Activated CD4-positive, alpha-beta memory T cell treated with anti-CD3 and anti-CD28 coated beads for 36 hours (primary cell): Measurements from ENCODE around the gene RASL10B. TPM values are rescaled to one million over a fixed set of nuclear protein-coding genes. Genes with fewer than 3 reads are reported as not detected.

Experiments
- CTCF ChIA-PET: fragments of 350-600 bp; sonication (Branson Sonifier 250); formaldehyde crosslinking; loops from one replicate; lab custom pipeline; 2021; ENCODE audit warnings: antibody characterized with exemption, inconsistent platforms; lab: Charles Lee
- POLR2A ChIA-PET: fragments of 350-600 bp; sonication (Branson Sonifier 250); formaldehyde crosslinking; loops from one replicate; lab custom pipeline; 2021; ENCODE audit warnings: antibody characterized with exemption; lab: Charles Lee
- DNase-seq: peaks from one replicate; pipeline ENCODE4 v3.0.0-alpha.2; 2020
- H3K27ac Mint-ChIP-seq: one replicate; pipeline ENCODE4 v1.8.0; 2021; ENCODE audit warnings: mixed read lengths
- H3K27me3 Mint-ChIP-seq: one replicate; pipeline ENCODE4 v1.8.0; 2021; ENCODE audit warnings: mixed read lengths
- H3K36me3 Mint-ChIP-seq: one replicate; pipeline ENCODE4 v1.8.0; 2021; ENCODE audit warnings: mixed read lengths
- H3K4me1 Mint-ChIP-seq: one replicate; pipeline ENCODE4 v1.8.0; 2021; ENCODE audit warnings: low read depth, mixed read lengths
- H3K4me3 Mint-ChIP-seq: one replicate; pipeline ENCODE4 v1.8.0; 2021; ENCODE audit warnings: mild to moderate bottlenecking, mixed read lengths
- H3K9me3 Mint-ChIP-seq: one replicate; pipeline ENCODE4 v1.8.0; 2021; ENCODE audit warnings: mixed read lengths
- intact Hi-C: fragments of 100-400 bp; cut with micrococcal nuclease; formaldehyde crosslinking; loops from one replicate; pipeline ENCODE4 v1.15.1; 2023
- total RNA-seq, 2 experiments: library from RNA; stranded (reverse); gene quantifications; one replicate each; pipeline ENCODE4 v1.2.3, GENCODE V29; 2021

Gene RASL10B
- total RNA-seq, 2 experiments from 2014 or later: 0.26 to 0.73 TPM

- no peaks in the 10 kb centered on the region for H3K36me3 Mint-ChIP-seq
- no peaks in the 10 kb centered on the region for H3K9me3 Mint-ChIP-seq
- CTCF ChIA-PET: interaction anchor here (4.2 kb wide), 1 partner anchor 31 kb away, joined by 24 read pairs; no protein-coding TSS in a partner anchor
- H3K27ac Mint-ChIP-seq: no peak overlapping the region
- intact Hi-C loops: no loop called here
- no peak overlapping the region for H3K4me3 Mint-ChIP-seq
- POLR2A ChIA-PET: no interaction called here
- H3K27me3 Mint-ChIP-seq: no peaks in the 10 kb centered on the region
- DNase-seq: no peak
- H3K4me1 Mint-ChIP-seq: peaks cover 10% of the 10 kb centered on the region
Measured at GRCh38 chr17:35733366-35733765, 1.9 kb downstream of the RASL10B start.

GRCh38 chr17:35734396-35734795 lies 3.0 kb downstream of the RASL10B start:
- H3K9me3 Mint-ChIP-seq: no peaks in the 10 kb centered on the region
- peaks cover 10% of the 10 kb centered on the region for H3K4me1 Mint-ChIP-seq
- POLR2A ChIA-PET: no interaction called here
- no peak overlapping the region for H3K4me3 Mint-ChIP-seq
- intact Hi-C loops: no loop called here
- no peaks in the 10 kb centered on the region for H3K27me3 Mint-ChIP-seq
- no peak for DNase-seq
- CTCF ChIA-PET: no interaction called here
- no peak overlapping the region for H3K27ac Mint-ChIP-seq
- no peaks in the 10 kb centered on the region for H3K36me3 Mint-ChIP-seq

- no peak overlapping the region for H3K27ac Mint-ChIP-seq
- H3K9me3 Mint-ChIP-seq: no peaks in the 10 kb centered on the region
- H3K27me3 Mint-ChIP-seq: peaks cover 5% of the 10 kb centered on the region
- ChIA-PET CTCF (no interaction called here), POLR2A (no interaction called here)
- H3K4me3 Mint-ChIP-seq: no peak overlapping the region
- no peak for DNase-seq
- no peaks in the 10 kb centered on the region for H3K36me3 Mint-ChIP-seq
- H3K4me1 Mint-ChIP-seq: peaks cover 10% of the 10 kb centered on the region
- intact Hi-C loops: no loop called here
Measured at GRCh38 chr17:35735036-35735805, 3.8 kb downstream of the RASL10B start.

DNA sequence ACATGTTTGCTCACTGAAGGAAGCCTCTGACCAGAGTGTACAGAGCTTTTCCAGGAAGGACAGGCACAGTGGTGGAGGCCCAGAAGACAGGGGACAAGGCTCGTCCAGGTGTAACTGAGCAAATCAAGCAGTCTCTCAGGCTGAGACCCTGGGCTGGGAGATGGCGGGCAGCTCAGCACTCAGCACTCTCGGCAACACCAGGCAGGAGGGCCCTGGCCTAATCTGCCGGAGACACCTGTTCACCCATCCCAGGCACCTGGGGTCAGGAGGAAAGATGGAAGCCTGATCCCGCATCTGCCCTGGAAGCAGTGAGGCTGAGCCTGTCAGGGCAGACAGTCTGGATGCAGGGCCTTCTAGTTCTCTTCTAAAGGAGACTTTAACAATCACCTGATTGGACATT lies 4.8 kb downstream of the RASL10B start:
- peaks cover under 1% of the 10 kb centered on the region for H3K4me1 Mint-ChIP-seq
- H3K9me3 Mint-ChIP-seq: no peaks in the 10 kb centered on the region
- CTCF ChIA-PET: interaction anchor here (0.6 kb wide), 1 partner anchor 183 kb away, joined by 4 read pairs; no protein-coding TSS in a partner anchor
- peaks cover 10% of the 10 kb centered on the region for H3K27me3 Mint-ChIP-seq
- POLR2A ChIA-PET: no interaction called here
- H3K36me3 Mint-ChIP-seq: no peaks in the 10 kb centered on the region
- DNase-seq: no peak
- H3K4me3 Mint-ChIP-seq: no peak overlapping the region
- H3K27ac Mint-ChIP-seq: no peak overlapping the region
- intact Hi-C loops: no loop called here

GRCh38 chr17:35738519-35739133 lies 7.2 kb downstream of the RASL10B start:
- ChIA-PET POLR2A (no interaction called here), CTCF (interaction anchor here (1.4 to 2.4 kb wide), 2 partner anchors 11 to 25 kb away, joined by 4 to 7 read pairs; no protein-coding TSS in a partner anchor)
- peaks cover 26% of the 10 kb centered on the region for H3K27me3 Mint-ChIP-seq
- peaks cover 5% of the 10 kb centered on the region for H3K4me1 Mint-ChIP-seq
- intact Hi-C loops: no loop called here
- DNase-seq: no peak
- H3K27ac Mint-ChIP-seq: no peak overlapping the region
- H3K36me3 Mint-ChIP-seq: no peaks in the 10 kb centered on the region
- no peaks in the 10 kb centered on the region for H3K9me3 Mint-ChIP-seq
- H3K4me3 Mint-ChIP-seq: no peak overlapping the region

- DNase-seq: no peak
- Mint-ChIP-seq H3K4me3 (no peak overlapping the region), H3K27ac (no peak overlapping the region), H3K27me3 (peaks cover 31% of the 10 kb centered on the region), H3K4me1 (peaks cover 5% of the 10 kb centered on the region), H3K9me3 (no peaks in the 10 kb centered on the region), H3K36me3 (no peaks in the 10 kb centered on the region)
- POLR2A ChIA-PET: no interaction called here
- CTCF ChIA-PET: interaction anchor here (0.8 to 2.4 kb wide), 3 partner anchors 9 to 127 kb away, joined by 4 to 7 read pairs (median 4); no protein-coding TSS in a partner anchor
- intact Hi-C loops: loop anchor here (10.0 kb wide), 2 partner anchors 65 to 595 kb away; partner anchors contain the start of genes NLE1, TAF15 and UNC45B
Measured at GRCh38 chr17:35740216-35740615, 8.8 kb downstream of the RASL10B start.

DNA sequence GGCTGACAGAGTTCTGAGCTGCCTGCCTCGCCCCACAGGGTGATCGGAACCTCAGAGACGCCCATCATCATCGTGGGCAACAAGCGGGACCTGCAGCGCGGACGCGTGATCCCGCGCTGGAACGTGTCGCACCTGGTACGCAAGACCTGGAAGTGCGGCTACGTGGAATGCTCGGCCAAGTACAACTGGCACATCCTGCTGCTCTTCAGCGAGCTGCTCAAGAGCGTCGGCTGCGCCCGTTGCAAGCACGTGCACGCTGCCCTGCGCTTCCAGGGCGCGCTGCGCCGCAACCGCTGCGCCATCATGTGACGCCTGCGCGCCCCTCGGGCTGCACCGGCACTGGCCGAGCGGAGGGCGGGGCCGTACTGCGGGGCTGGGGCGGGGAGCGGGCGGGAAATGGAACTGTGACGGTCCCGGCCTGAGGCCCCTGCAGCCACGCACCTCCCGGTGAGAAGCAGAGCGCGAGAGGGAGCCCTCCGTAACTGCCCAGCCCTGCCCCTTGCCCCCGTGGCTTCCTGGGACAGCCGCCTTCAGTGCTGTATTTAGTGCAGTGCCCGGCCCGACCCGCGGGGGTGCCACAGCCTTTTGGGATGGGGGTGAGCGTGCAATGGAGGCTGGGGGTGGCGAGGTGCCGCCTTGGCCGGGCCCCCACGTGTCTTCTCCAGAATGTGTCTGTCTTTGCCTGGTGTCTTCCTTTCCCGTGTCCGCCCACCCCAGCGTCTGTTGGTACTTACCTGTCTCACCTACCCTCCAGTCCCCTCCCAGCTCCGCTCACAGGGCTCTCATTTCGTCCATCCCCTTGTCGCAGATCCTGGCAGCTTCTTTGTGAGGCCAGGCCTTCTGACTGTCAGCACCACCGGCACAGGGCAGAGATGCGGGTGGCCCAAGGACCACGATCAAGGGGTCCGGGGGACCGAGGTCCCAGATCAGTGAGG lies 9.8 kb downstream of the RASL10B start:
- ChIA-PET CTCF (interaction anchor here (2.4 kb wide), 1 partner anchor 23 kb away, joined by 7 read pairs; no protein-coding TSS in a partner anchor), POLR2A (no interaction called here)
- peak; percentile 40 for DNase-seq
- intact Hi-C loops: loop anchor here (10.0 kb wide), 2 partner anchors 64 to 596 kb away; partner anchors contain the start of genes NLE1, TAF15 and UNC45B
- Mint-ChIP-seq H3K4me3 (peak overlapping the region; percentile 59), H3K36me3 (no peaks in the 10 kb centered on the region), H3K4me1 (peaks cover 5% of the 10 kb centered on the region), H3K9me3 (no peaks in the 10 kb centered on the region), H3K27me3 (peaks cover 31% of the 10 kb centered on the region), H3K27ac (no peak overlapping the region)

DNA sequence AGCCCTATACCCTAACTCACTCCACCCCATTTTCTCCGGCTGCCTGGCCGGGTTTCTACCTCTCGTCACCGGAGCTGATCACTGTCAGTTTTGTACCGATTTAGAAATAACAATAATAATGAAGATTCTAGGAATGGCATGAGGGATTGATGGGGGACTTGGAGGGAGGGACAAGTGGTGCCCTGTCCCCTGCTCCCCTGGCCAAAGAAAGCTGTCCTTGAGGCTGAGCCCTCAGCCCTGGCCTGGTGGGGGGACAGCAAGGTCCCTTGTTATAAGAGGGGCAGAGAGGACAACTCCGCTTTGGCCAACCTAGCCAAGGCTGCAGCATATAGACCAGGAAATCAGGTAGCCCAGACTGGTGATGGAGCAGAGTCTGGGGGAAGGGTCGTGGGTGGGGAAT lies 11.1 kb downstream of the RASL10B start:
- Mint-ChIP-seq H3K27ac (no peak overlapping the region), H3K27me3 (peaks cover 31% of the 10 kb centered on the region), H3K36me3 (no peaks in the 10 kb centered on the region), H3K4me1 (peaks cover 5% of the 10 kb centered on the region), H3K9me3 (no peaks in the 10 kb centered on the region), H3K4me3 (no peak overlapping the region)
- ChIA-PET POLR2A (interaction anchor here (0.5 kb wide), 1 partner anchor 546 kb away, joined by 3 read pairs; no protein-coding TSS in a partner anchor), CTCF (no interaction called here)
- DNase-seq: no peak
- intact Hi-C loops: loop anchor here (10.0 kb wide), 2 partner anchors 62 to 598 kb away; partner anchors contain the start of genes NLE1, TAF15 and UNC45B

GRCh38 chr17:35742896-35743477 lies 11.5 kb downstream of the RASL10B start:
- CTCF ChIA-PET: interaction anchor here (1.3 to 8.1 kb wide), 2 partner anchors 66 to 130 kb away, joined by 3 to 131 read pairs; partner anchors contain the start of gene TAF15
- DNase-seq: no peak
- H3K36me3 Mint-ChIP-seq: no peaks in the 10 kb centered on the region
- H3K4me1 Mint-ChIP-seq: peaks cover 5% of the 10 kb centered on the region
- H3K27ac Mint-ChIP-seq: no peak overlapping the region
- H3K9me3 Mint-ChIP-seq: no peaks in the 10 kb centered on the region
- no peak overlapping the region for H3K4me3 Mint-ChIP-seq
- POLR2A ChIA-PET: interaction anchor here (0.6 kb wide), 1 partner anchor 319 kb away, joined by 3 read pairs; no protein-coding TSS in a partner anchor
- intact Hi-C loops: loop anchor here (10.0 kb wide), 2 partner anchors 62 to 598 kb away; partner anchors contain the start of genes NLE1, TAF15 and UNC45B
- H3K27me3 Mint-ChIP-seq: peaks cover 31% of the 10 kb centered on the region

- peak; percentile 39 for DNase-seq
- no peak overlapping the region for H3K4me3 Mint-ChIP-seq
- peaks cover 34% of the 10 kb centered on the region for H3K27me3 Mint-ChIP-seq
- no peaks in the 10 kb centered on the region for H3K36me3 Mint-ChIP-seq
- ChIA-PET POLR2A (interaction anchor here (0.6 to 0.9 kb wide), 2 partner anchors 16 to 318 kb away, joined by 3 read pairs; no protein-coding TSS in a partner anchor), CTCF (interaction anchor here (0.6 to 8.1 kb wide), 4 partner anchors 20 to 143 kb away, joined by 3 to 131 read pairs (median 6); partner anchors contain the start of gene TAF15)
- peaks cover 5% of the 10 kb centered on the region for H3K4me1 Mint-ChIP-seq
- no peak overlapping the region for H3K27ac Mint-ChIP-seq
- intact Hi-C loops: loop anchor here (10.0 kb wide), 2 partner anchors 61 to 599 kb away; partner anchors contain the start of genes NLE1, TAF15 and UNC45B
- H3K9me3 Mint-ChIP-seq: no peaks in the 10 kb centered on the region
Measured at GRCh38 chr17:35743626-35744328, 12.3 kb downstream of the RASL10B start.
